GM21528 (cell line): ENCODE results near the gene GYS2.

Experiments used
- ATAC-seq: cut with Tn5 transposase; IDR thresholded peaks from one replicate; pipeline ENCODE4 v1.9.1; 2021; ENCODE audit warnings: mild to moderate bottlenecking, moderate library complexity; ENCODE audit not compliant: unreplicated experiment, low FRiP score

GYS2 gene

GRCh38 chr12:21518451-21518850, 86.2 kb downstream of the GYS2 start:
- ATAC-seq, result no peak

GRCh38 chr12:21516281-21516680, 88.4 kb downstream of the GYS2 start:
- ATAC-seq, result no peak

DNA sequence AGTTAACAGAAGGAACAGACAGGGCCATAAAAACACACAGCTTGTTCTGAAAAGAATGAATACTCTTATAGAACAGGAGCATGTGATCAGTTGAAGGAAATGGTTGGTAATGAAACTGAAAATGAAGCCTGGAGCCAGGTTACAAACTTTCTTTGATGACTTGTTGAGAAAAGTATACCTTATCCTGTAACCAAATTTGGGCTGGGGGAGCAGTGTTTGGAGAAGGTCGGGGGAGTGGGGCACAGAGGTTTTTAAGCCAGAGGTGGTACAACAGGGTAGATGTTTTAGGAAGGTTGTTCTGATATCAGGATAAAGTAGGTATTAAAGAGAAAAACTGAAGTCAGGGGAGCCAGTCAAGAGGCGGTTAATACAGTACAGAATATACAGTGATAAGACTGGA, 94.9 kb downstream of the GYS2 start:
- peak; percentile 88 for ATAC-seq

GRCh38 chr12:21507849-21508248, 96.8 kb downstream of the GYS2 start:
- no peak for ATAC-seq

DNA sequence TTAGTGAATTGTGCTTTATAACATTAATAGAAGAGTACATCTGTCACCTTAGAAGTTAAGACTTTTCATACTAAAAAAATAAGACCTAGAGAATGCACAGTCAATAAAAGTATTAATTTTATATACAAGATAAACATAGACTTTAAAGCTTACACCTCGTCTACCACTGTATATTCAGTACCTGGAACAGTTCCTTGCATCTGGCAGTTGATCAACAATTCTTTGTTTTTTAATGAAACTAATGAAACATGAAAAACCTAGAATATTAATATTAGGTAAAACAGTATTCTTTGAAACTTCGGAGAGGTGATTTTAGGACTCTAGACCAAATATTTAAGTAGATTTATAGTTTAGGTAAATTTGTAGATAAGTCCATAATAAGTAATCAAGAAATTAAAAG, 98.8 kb downstream of the GYS2 start:
- no peak for ATAC-seq

- no peak for ATAC-seq
These were observed 101.8 kb downstream of the GYS2 start for GRCh38 chr12:21502872-21503271.

- no peak for ATAC-seq
These were observed 102.5 kb downstream of the GYS2 start for GRCh38 chr12:21502164-21502496.

DNA sequence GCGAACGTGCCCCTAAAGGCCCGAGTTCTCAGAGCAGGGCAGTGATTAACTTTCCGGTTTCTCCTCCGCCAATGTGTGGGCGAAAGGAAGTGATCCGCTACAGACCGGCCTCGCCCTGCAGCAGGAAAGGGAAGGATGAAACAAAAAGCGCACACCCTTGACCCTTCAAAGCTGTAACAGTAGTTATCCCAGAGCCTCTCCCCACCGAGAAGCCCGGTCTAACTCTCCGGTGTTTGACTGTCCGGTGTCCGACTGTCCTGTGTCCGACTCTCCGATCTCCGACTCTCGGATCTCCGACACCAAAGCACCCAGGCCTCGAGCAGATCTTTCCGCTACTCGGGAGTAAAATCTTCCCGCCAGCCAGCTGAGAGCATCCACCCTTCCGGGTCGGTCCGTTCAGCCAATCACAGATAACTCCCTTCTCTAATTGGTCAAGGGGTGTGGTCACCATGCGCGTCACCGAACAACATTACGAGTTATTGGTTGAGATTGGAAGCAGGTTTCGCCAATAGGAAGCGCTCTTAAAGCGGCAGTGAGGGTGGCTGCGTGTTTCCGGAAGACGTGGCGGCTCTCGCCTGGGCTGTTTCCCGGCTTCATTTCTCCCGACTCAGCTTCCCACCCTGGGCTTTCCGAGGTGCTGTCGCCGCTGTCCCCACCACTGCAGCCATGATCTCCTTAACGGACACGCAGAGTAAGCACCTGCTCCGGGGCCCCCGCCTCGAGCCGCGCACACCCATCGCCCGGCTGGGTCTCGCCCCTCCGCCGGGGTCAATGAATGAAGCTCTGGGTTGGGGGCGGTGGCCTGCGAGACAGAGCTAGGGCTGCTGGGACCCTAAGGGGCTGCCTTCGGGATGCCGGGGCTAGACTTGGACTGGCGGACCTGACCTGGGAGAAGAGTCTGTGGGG, 103.1 kb downstream of the GYS2 start, which contains the start of the genes GOLT1B and RECQL:
TSS of gene GOLT1B (plus strand) at position 532 of the 906 bp plus-strand sequence. CDS start at position 667, 135 bp downstream.
TSS of gene RECQL (minus strand) at position 378 of the 906 bp plus-strand sequence. CDS start 2,065 bp downstream, outside the sequence.
- peak; percentile 99 for ATAC-seq

- peak; percentile 12 for ATAC-seq
These were observed 103.8 kb downstream of the GYS2 start for GRCh38 chr12:21500786-21501257.

- ATAC-seq, result no peak
These were observed 104.9 kb downstream of the GYS2 start for GRCh38 chr12:21499765-21500164.
